Stimulated activated CD8-positive, alpha-beta memory T cell treated with anti-CD3 and anti-CD28 coated beads, Interleukin-4, amount 100 ng/mL, for 1 hour (primary cell): Measurements from ENCODE around the gene UBAC2.
"Not testable (repeated sequence)": the region's sequence is repeated elsewhere in the genome, so short reads cannot be mapped to it uniquely, and the experiment has no call there.

ENCODE experiments used
- DNase-seq, 2 donors: peaks; one replicate each; pipeline ENCODE4 v3.0.0-alpha.2; 2020; ENCODE audit warnings: low read depth in 2 of 2, low spot score in 1 of 2

UBAC2 gene

GRCh38 chr13:99182439-99182838, 18.2 kb upstream of the UBAC2 start:
- DNase-seq, result no peak

GRCh38 chr13:99185606-99186005, 15.0 kb upstream of the UBAC2 start:
- DNase-seq, result no peak

- no peak for DNase-seq
These were observed 10.3 kb upstream of the UBAC2 start for GRCh38 chr13:99190147-99190985.

GRCh38 chr13:99191336-99191899, 9.2 kb upstream of the UBAC2 start:
- DNase-seq, result no peak

- no peak for DNase-seq
These were observed 8.7 kb upstream of the UBAC2 start for GRCh38 chr13:99191900-99192399.

- no peak for DNase-seq
These were observed 8.2 kb upstream of the UBAC2 start for GRCh38 chr13:99192480-99192879.

GRCh38 chr13:99193152-99193551, 7.5 kb upstream of the UBAC2 start:
- DNase-seq, result no peak

- DNase-seq, result no peak
These were observed 4.1 kb upstream of the UBAC2 start for GRCh38 chr13:99196466-99197116.

GRCh38 chr13:99197117-99197651, 3.5 kb upstream of the UBAC2 start:
- no peak for DNase-seq

GRCh38 chr13:99199541-99200431, 868 bp upstream of the UBAC2 start:
- no peak for DNase-seq

- DNase-seq, result no peak
These were observed 3.2 kb downstream of the UBAC2 start for GRCh38 chr13:99203601-99204579.

- no peak for DNase-seq
These were observed 5.1 kb downstream of the UBAC2 start for GRCh38 chr13:99205621-99206220.

- no peak for DNase-seq
These were observed 5.6 kb downstream of the UBAC2 start for GRCh38 chr13:99206226-99206625.

GRCh38 chr13:99206873-99207272, 6.2 kb downstream of the UBAC2 start:
- DNase-seq, result no peak

GRCh38 chr13:99207511-99207910, 6.9 kb downstream of the UBAC2 start:
- DNase-seq, result no peak

GRCh38 chr13:99208185-99208584, 7.5 kb downstream of the UBAC2 start:
- DNase-seq, result no peak

GRCh38 chr13:99208845-99209527, 8.3 kb downstream of the UBAC2 start:
- no peak for DNase-seq

- DNase-seq, result not testable (repeated sequence)
These were observed 10.0 kb downstream of the UBAC2 start for GRCh38 chr13:99210627-99211026.
